Activated CD8-positive, alpha-beta memory T cell treated with anti-CD3 and anti-CD28 coated beads, Interleukin-2, amount 10 ng/mL, durations not matched to agents 7 days and 5 days (primary cell): ENCODE data around the gene NMNAT2. TPM values are rescaled to one million over a fixed set of nuclear protein-coding genes. Genes with fewer than 3 reads are reported as not detected.

Experiments
- ATAC-seq: fragments of 150-1000 bp; cut with Tn5 transposase; one replicate; pipeline ENCODE4 v1.10.0; 2021; ENCODE audit warnings: moderate library complexity
- CTCF ChIA-PET: fragments of 350-600 bp; sonication (Branson Sonifier 250); formaldehyde crosslinking; loops from one replicate; lab custom pipeline; 2021; ENCODE audit warnings: antibody characterized with exemption; lab: Charles Lee
- DNase-seq: peaks from one replicate; pipeline ENCODE4 v3.0.0-alpha.2; 2020
- H3K27ac Mint-ChIP-seq: one replicate; pipeline ENCODE4 v1.8.0; 2021; ENCODE audit warnings: mild to moderate bottlenecking, mixed read lengths
- H3K27me3 Mint-ChIP-seq: one replicate; pipeline ENCODE4 v1.8.0; 2021; ENCODE audit warnings: mixed read lengths
- H3K36me3 Mint-ChIP-seq: one replicate; pipeline ENCODE4 v1.8.0; 2021; ENCODE audit warnings: mild to moderate bottlenecking, mixed read lengths
- H3K4me1 Mint-ChIP-seq: one replicate; pipeline ENCODE4 v1.8.0; 2021; ENCODE audit warnings: mixed read lengths
- H3K4me3 Mint-ChIP-seq: one replicate; pipeline ENCODE4 v1.8.0; 2021; ENCODE audit warnings: mild to moderate bottlenecking, moderate library complexity, mixed read lengths
- H3K9me3 Mint-ChIP-seq: one replicate; pipeline ENCODE4 v1.8.0; 2022; ENCODE audit warnings: low read depth, mixed read lengths
- total RNA-seq, 2 experiments: library from RNA; stranded (reverse); gene quantifications; one replicate each; pipeline ENCODE4 v1.2.3, GENCODE V29; 2021

The NMNAT2 gene
- total RNA-seq, 2 experiments from 2014 or later = not detected

DNA sequence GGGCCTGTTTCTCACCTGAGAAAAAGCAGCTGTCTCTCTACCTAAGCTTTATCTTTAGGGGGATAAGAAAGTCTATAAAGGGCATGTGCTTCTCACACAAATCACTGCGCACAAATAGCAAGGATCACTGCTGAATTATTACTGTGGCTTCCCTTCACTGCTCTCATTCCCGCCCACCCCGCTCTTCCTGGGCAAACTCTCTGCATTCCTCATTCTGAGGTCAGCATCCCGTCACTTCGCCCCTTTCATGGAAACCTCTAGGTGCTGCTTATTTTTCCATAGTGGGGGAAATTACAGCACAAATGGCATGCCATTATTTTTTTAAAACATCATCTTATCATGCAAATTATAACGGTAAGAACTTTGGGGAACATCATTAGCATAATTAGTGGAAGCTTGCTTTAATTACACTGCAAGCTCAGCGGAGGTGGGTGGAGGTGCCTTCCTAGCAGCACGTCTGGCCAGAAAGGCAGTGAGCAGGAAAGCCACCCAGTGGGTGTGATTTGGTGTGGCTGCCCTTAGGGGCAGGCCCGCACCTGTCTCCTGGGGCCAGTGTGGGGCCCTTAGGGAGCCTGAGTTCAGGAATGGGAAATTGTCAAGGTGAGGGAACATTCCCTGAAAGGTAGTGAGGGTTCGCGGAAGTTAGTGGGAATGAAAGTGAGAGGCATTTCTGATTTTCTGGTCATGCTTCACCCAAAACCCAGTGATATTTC lies 126.2 kb downstream of the NMNAT2 start:
- no peaks in the 10 kb centered on the region for H3K36me3 Mint-ChIP-seq
- ATAC-seq (no peak), DNase-seq (no peak)
- H3K27ac Mint-ChIP-seq = no peak overlapping the region
- no peak overlapping the region for H3K4me3 Mint-ChIP-seq
- no peaks in the 10 kb centered on the region for H3K27me3 Mint-ChIP-seq
- H3K4me1 Mint-ChIP-seq = no peaks in the 10 kb centered on the region
- H3K9me3 Mint-ChIP-seq = no peaks in the 10 kb centered on the region
- CTCF ChIA-PET = no interaction called here

GRCh38 chr1:183291216-183291762 lies 126.9 kb downstream of the NMNAT2 start:
- CTCF ChIA-PET = no interaction called here
- no peak overlapping the region for H3K4me3 Mint-ChIP-seq
- H3K36me3 Mint-ChIP-seq = no peaks in the 10 kb centered on the region
- no peak for ATAC-seq
- H3K4me1 Mint-ChIP-seq = no peaks in the 10 kb centered on the region
- H3K9me3 Mint-ChIP-seq = no peaks in the 10 kb centered on the region
- no peak for DNase-seq
- H3K27ac Mint-ChIP-seq = no peak overlapping the region
- peaks cover 4% of the 10 kb centered on the region for H3K27me3 Mint-ChIP-seq

DNA sequence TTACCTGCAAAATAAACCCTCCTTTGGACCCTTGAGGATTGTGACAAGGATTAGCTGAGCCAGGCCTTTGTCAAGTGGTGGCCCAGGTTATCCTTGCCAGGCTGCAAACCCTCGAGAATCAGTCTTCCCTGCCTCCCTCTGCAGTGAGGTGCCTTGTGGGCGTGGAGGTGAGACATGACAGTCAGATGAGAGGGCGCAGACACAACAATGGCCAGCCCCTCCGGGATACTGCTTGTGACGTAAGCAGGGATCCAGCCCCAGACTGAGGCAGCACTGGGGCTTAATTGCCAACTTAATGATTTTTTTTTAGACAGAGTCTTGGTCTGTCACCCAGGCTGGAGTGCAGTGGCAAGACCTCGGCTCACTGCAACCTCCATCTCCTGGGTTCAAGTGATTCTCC lies 127.6 kb downstream of the NMNAT2 start:
- Mint-ChIP-seq H3K4me1 (no peaks in the 10 kb centered on the region), H3K4me3 (no peak overlapping the region), H3K36me3 (no peaks in the 10 kb centered on the region), H3K27ac (no peak overlapping the region), H3K9me3 (no peaks in the 10 kb centered on the region), H3K27me3 (peaks cover 4% of the 10 kb centered on the region)
- ATAC-seq = no peak
- no peak for DNase-seq
- CTCF ChIA-PET = no interaction called here

DNA sequence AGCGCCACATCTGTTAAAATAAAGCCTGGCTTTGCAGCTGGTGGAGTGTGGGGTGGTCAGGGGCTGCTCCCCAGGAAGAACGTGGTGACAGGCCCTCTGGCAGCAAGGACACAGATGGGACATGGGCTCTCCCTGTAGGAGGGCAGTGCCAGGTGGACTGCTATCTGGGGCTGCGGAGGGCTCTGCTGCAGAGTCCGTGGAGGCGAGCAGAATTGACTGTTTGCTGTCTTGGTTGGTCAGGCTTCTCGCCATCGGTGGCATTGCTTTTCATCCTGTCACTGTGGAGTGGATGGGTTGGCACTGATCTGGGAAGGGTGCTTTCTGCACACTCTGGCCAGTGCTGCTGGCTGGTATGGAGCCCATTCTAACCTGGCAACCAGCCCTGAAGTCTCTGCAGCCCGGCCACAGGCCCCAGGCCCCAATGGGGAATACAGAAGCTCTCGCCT lies 129.1 kb downstream of the NMNAT2 start:
- Mint-ChIP-seq H3K27me3 (peaks cover 15% of the 10 kb centered on the region), H3K4me3 (no peak overlapping the region), H3K9me3 (no peaks in the 10 kb centered on the region), H3K4me1 (no peaks in the 10 kb centered on the region), H3K36me3 (no peaks in the 10 kb centered on the region), H3K27ac (no peak overlapping the region)
- CTCF ChIA-PET = no interaction called here
- no peak for ATAC-seq
- no peak for DNase-seq

- no peaks in the 10 kb centered on the region for H3K4me1 Mint-ChIP-seq
- peaks cover 18% of the 10 kb centered on the region for H3K27me3 Mint-ChIP-seq
- H3K4me3 Mint-ChIP-seq = no peak overlapping the region
- ATAC-seq (no peak), DNase-seq (no peak)
- no peaks in the 10 kb centered on the region for H3K9me3 Mint-ChIP-seq
- CTCF ChIA-PET = no interaction called here
- H3K27ac Mint-ChIP-seq = no peak overlapping the region
- no peaks in the 10 kb centered on the region for H3K36me3 Mint-ChIP-seq
Measured at GRCh38 chr1:183288583-183288982, 129.6 kb downstream of the NMNAT2 start.

- ATAC-seq = no peak
- DNase-seq = no peak
- H3K27me3 Mint-ChIP-seq = peaks cover 23% of the 10 kb centered on the region
- no peaks in the 10 kb centered on the region for H3K4me1 Mint-ChIP-seq
- no peak overlapping the region for H3K4me3 Mint-ChIP-seq
- no peaks in the 10 kb centered on the region for H3K9me3 Mint-ChIP-seq
- CTCF ChIA-PET = no interaction called here
- no peaks in the 10 kb centered on the region for H3K36me3 Mint-ChIP-seq
- no peak overlapping the region for H3K27ac Mint-ChIP-seq
Measured at GRCh38 chr1:183287191-183287675, 130.9 kb downstream of the NMNAT2 start.

DNA sequence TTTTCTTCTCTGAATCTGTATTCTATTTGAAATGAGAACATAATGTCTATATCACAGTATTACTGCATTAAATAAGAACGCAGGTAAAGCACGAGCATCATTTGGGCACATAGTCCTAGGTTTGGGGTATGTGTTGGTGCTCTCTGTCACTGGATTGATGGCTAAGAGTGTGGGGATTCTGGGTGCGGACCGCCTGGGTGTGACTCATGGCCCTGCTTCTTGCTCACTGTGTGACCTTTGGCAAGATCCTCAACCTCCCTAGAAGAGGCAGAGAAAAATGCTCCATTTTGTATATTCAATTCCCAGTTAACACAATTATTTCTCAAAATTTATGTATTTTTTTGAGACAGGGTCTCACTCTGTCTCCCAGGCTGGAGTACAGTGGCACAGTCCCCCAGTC lies 132.4 kb downstream of the NMNAT2 start:
- Mint-ChIP-seq H3K27me3 (peaks cover 25% of the 10 kb centered on the region), H3K9me3 (no peaks in the 10 kb centered on the region), H3K4me1 (no peaks in the 10 kb centered on the region), H3K36me3 (no peaks in the 10 kb centered on the region), H3K4me3 (no peak overlapping the region), H3K27ac (no peak overlapping the region)
- ATAC-seq = no peak
- no peak for DNase-seq
- CTCF ChIA-PET = no interaction called here

DNA sequence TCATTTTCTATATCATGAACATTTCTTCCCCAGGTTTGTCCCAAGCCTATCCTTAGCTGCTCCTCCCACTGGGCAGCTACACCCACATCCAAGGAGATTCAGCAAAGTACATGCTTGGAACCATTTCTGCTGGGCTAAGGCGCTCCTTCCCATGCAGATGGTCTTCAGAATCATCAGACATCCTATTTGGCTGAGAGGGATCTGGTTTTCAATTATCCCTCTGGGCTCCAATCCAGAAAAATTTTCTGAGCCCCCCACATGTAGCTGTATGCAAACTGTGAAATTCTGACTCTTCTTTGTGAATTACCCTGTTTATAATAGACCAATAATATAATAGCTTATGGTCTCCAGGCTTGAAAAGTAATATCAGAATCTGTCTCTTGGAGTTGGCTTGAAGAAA lies 132.9 kb downstream of the NMNAT2 start:
- CTCF ChIA-PET = no interaction called here
- no peaks in the 10 kb centered on the region for H3K36me3 Mint-ChIP-seq
- peaks cover 25% of the 10 kb centered on the region for H3K27me3 Mint-ChIP-seq
- ATAC-seq = no peak
- DNase-seq = no peak
- H3K27ac Mint-ChIP-seq = no peak overlapping the region
- no peaks in the 10 kb centered on the region for H3K9me3 Mint-ChIP-seq
- H3K4me3 Mint-ChIP-seq = no peak overlapping the region
- no peaks in the 10 kb centered on the region for H3K4me1 Mint-ChIP-seq

DNA sequence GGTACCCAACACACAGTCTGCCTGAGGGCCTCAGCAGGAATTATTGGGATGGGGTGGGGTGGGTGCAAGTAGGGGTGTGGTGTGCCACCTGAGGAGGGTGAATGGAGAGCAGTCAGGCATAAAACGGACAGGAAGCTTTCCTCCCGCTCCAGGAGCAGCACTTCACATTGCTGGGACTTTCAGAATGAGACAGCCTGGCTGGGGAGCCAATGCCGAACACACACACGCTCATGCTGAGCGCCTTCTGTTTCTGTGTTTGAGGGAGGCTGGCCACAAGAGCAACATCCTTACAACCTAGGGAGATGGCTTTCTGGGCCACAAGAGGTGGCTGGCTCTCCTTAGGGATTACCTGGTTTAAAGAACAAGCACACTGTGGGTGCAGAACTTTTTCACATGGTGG lies 134.1 kb downstream of the NMNAT2 start:
- H3K27me3 Mint-ChIP-seq = peaks cover 25% of the 10 kb centered on the region
- no peaks in the 10 kb centered on the region for H3K36me3 Mint-ChIP-seq
- no peak overlapping the region for H3K4me3 Mint-ChIP-seq
- peaks cover 3% of the 10 kb centered on the region for H3K4me1 Mint-ChIP-seq
- DNase-seq (no peak), ATAC-seq (no peak)
- no peak overlapping the region for H3K27ac Mint-ChIP-seq
- CTCF ChIA-PET = interaction anchor here (1.6 kb wide), 1 partner anchor 54 kb away, joined by 3 read pairs; no protein-coding TSS in a partner anchor
- H3K9me3 Mint-ChIP-seq = no peaks in the 10 kb centered on the region

- CTCF ChIA-PET = interaction anchor here (1.6 kb wide), 1 partner anchor 53 kb away, joined by 3 read pairs; no protein-coding TSS in a partner anchor
- Mint-ChIP-seq H3K4me1 (peaks cover 3% of the 10 kb centered on the region), H3K4me3 (no peak overlapping the region), H3K9me3 (no peaks in the 10 kb centered on the region), H3K36me3 (no peaks in the 10 kb centered on the region), H3K27ac (no peak overlapping the region), H3K27me3 (peaks cover 25% of the 10 kb centered on the region)
- DNase-seq = no peak
- ATAC-seq = no peak
Measured at GRCh38 chr1:183283286-183283685, 134.9 kb downstream of the NMNAT2 start.

GRCh38 chr1:183282101-183282855 lies 135.9 kb downstream of the NMNAT2 start:
- Mint-ChIP-seq H3K27ac (no peak overlapping the region), H3K4me3 (no peak overlapping the region), H3K4me1 (peaks cover 3% of the 10 kb centered on the region), H3K9me3 (no peaks in the 10 kb centered on the region), H3K27me3 (peaks cover 29% of the 10 kb centered on the region), H3K36me3 (no peaks in the 10 kb centered on the region)
- no peak for ATAC-seq
- CTCF ChIA-PET = interaction anchor here (1.0 to 1.6 kb wide), 4 partner anchors 12 to 188 kb away, joined by 3 to 4 read pairs (median 3); no protein-coding TSS in a partner anchor
- DNase-seq = no peak

- no peaks in the 10 kb centered on the region for H3K36me3 Mint-ChIP-seq
- peaks cover 3% of the 10 kb centered on the region for H3K4me1 Mint-ChIP-seq
- H3K9me3 Mint-ChIP-seq = no peaks in the 10 kb centered on the region
- H3K4me3 Mint-ChIP-seq = no peak overlapping the region
- ATAC-seq (peak; percentile 80), DNase-seq (peak; percentile 79)
- no peak overlapping the region for H3K27ac Mint-ChIP-seq
- CTCF ChIA-PET = interaction anchor here (0.6 to 1.4 kb wide), 4 partner anchors 11 to 189 kb away, joined by 3 to 4 read pairs (median 3); no protein-coding TSS in a partner anchor
- H3K27me3 Mint-ChIP-seq = peaks cover 31% of the 10 kb centered on the region
Measured at GRCh38 chr1:183281553-183282091, 136.6 kb downstream of the NMNAT2 start.

GRCh38 chr1:183281039-183281438 lies 137.1 kb downstream of the NMNAT2 start:
- H3K4me1 Mint-ChIP-seq = peaks cover 3% of the 10 kb centered on the region
- no peak overlapping the region for H3K4me3 Mint-ChIP-seq
- no peak for ATAC-seq
- DNase-seq = no peak
- no peaks in the 10 kb centered on the region for H3K36me3 Mint-ChIP-seq
- no peak overlapping the region for H3K27ac Mint-ChIP-seq
- peaks cover 28% of the 10 kb centered on the region for H3K27me3 Mint-ChIP-seq
- CTCF ChIA-PET = interaction anchor here (0.6 to 1.1 kb wide), 3 partner anchors 10 to 584 kb away, joined by 3 read pairs; no protein-coding TSS in a partner anchor
- no peaks in the 10 kb centered on the region for H3K9me3 Mint-ChIP-seq
